Fibroblast of pulmonary artery (primary cell): Measurements from ENCODE around the gene HORMAD2.
A peak's percentile ranks its signal among the peaks of the same experiment; 100 is the strongest.

Experiments
- DNase-seq: peaks from one replicate; pipeline ENCODE4 v3.0.0-alpha.2; 2010; ENCODE audit warnings: low read depth
- H3K4me3 ChIP-seq: replicated peaks from 2 replicates; pipeline ENCODE4 v1.5.1; 2011; ENCODE audit warnings: low read depth, mild to moderate bottlenecking, control low read depth, low read length, moderate library complexity
- TF ChIP-seq, protein P1 (sequence below): IDR thresholded peaks from 2 replicates; pipeline ENCODE4 v1.5.1; 2011; ENCODE audit warnings: mild to moderate bottlenecking, control low read depth, low read length, inconsistent platforms; ENCODE audit errors: missing control alignments

Gene HORMAD2

GRCh38 chr22:30045494-30045887 lies 34.8 kb upstream of the HORMAD2 start:
- no peak overlapping the region for H3K4me3 ChIP-seq
- TF ChIP-seq, protein P1, sequence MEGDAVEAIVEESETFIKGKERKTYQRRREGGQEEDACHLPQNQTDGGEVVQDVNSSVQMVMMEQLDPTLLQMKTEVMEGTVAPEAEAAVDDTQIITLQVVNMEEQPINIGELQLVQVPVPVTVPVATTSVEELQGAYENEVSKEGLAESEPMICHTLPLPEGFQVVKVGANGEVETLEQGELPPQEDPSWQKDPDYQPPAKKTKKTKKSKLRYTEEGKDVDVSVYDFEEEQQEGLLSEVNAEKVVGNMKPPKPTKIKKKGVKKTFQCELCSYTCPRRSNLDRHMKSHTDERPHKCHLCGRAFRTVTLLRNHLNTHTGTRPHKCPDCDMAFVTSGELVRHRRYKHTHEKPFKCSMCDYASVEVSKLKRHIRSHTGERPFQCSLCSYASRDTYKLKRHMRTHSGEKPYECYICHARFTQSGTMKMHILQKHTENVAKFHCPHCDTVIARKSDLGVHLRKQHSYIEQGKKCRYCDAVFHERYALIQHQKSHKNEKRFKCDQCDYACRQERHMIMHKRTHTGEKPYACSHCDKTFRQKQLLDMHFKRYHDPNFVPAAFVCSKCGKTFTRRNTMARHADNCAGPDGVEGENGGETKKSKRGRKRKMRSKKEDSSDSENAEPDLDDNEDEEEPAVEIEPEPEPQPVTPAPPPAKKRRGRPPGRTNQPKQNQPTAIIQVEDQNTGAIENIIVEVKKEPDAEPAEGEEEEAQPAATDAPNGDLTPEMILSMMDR = no peak
- DNase-seq = no peak

DNA sequence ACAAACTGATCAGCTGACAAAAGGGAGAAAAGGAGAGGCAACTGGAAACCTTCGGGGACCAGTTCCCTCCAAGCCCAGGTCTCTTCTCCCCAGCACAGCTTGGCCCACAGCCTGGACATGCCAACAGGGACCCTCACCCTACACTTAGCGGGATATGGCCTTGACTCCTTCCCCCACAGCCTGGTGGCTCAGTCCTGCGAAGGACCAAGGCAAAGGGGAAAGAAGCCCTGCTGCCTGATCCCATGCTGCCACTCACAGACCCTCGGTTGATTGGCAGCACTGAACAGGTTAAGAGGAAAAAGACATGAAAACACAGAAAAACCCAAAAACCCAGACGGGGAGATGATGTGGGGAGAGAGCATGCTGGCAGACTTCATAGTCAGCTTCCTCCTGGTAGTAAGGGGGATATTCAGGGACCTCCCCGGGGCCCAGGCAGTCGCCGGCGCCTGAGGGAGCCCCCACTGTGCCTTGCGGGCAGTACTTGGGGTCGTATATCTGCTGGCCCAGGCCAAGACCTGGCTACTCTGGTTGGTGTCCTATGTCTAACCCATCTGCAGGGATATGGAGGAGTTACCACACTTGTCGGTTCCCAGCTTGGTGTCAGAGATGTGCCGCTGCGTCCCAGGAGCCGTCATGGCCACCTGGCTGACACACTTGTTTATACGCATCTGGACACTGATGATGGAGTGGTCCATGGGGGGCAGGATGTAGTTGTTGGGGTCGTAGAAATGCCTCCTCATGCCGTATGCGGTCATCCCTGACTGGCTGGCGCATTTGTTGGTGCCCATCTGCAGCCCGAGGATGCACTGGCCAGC lies 34.2 kb upstream of the HORMAD2 start:
- TF ChIP-seq, protein P1 = no peak
- DNase-seq = no peak
- no peak overlapping the region for H3K4me3 ChIP-seq

DNA sequence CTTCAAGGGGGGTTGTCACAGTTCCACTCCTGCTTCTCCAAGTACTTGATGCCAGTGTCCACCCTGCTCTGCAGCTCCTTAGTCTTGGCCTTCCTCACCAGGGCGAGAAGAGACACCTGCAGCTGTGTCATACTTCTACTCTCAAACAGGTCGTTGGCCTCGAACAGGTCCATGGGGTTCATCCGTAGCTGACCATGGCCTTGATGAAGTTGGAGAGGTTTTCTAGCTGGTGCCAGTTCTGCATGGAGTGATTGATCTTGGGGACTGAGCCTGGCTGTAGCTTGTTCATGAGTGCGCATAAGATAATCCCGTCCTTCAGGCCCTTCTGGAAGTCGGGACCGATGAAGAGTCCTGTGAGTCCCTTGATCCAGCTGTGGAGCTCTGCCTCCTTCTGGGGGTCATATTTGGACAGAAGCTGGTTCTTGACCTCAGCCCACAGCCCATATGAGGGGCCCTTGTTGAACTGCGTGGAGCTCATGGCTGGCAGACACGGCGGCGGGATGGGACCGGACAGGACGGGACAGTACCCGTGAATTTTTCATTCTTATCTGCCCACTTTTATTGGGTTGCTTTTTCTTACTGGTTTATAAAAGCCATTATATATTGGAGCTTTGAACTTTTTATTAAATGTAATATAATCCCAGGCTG lies 33.4 kb upstream of the HORMAD2 start:
- no peak overlapping the region for H3K4me3 ChIP-seq
- DNase-seq = no peak
- TF ChIP-seq, protein P1 = no peak

DNA sequence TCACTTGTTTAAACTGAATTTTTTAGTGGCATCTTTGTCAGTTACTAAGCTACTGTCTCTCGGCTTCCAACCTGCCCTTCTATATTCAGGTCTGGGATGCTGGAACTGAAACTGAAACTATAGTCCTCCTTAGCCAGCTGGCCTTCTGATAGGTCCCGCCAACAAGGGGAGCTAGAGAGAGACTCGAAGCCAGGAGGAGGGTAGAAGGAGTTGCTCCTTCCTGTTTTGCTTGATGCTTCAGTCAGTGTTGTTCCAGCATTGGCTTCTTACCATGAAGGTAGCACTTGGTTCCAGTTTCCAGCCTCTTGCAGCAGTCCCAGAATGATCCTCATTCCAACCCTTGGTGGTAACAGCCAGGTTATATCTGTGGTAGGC lies 32.9 kb upstream of the HORMAD2 start:
- H3K4me3 ChIP-seq = no peak overlapping the region
- TF ChIP-seq, protein P1 = no peak
- peak; percentile 12 for DNase-seq

- DNase-seq = no peak
- TF ChIP-seq, protein P1 = no peak
- no peak overlapping the region for H3K4me3 ChIP-seq
Measured at GRCh38 chr22:30048681-30049080, 31.6 kb upstream of the HORMAD2 start.

- TF ChIP-seq, protein P1 = no peak
- DNase-seq = no peak
- no peak overlapping the region for H3K4me3 ChIP-seq
Measured at GRCh38 chr22:30054067-30054763, 26.0 kb upstream of the HORMAD2 start.
